Epithelial cell of proximal tubule (primary cell): Measurements from ENCODE around the gene GAK. TPM values are rescaled to one million over a fixed set of nuclear protein-coding genes. Genes with fewer than 3 reads are reported as not detected.

Experiments
- DNase-seq: peaks from one replicate; pipeline ENCODE4 v3.0.0-alpha.2; 2011; ENCODE audit warnings: low read depth
- H3K4me3 ChIP-seq: 2 replicates; pipeline ENCODE4 v1.5.1; 2011; ENCODE audit warnings: low read depth, mild to moderate bottlenecking, low read length
- CTCF ChIP-seq: conservative IDR thresholded peaks from 2 replicates; pipeline ENCODE4 v1.5.1; 2012; ENCODE audit warnings: low read depth, mild to moderate bottlenecking, low read length
- total RNA-seq: library from RNA; depleted of rRNA; stranded (reverse); fragments of >200 nt; gene quantifications from 2 replicates; pipeline ENCODE4 v1.2.3, GENCODE V29; 2015

GAK gene
- total RNA-seq, 1 donor from 2014 or later = 123 TPM

GRCh38 chr4:853416-853781 lies 78.7 kb downstream of the GAK start:
- no peak for DNase-seq
- no peak overlapping the region for H3K4me3 ChIP-seq
- TF ChIP-seq CTCF = no peak

GRCh38 chr4:851701-852430 lies 80.2 kb downstream of the GAK start:
- TF ChIP-seq CTCF = no peak
- H3K4me3 ChIP-seq = no peak overlapping the region
- DNase-seq = no peak

GRCh38 chr4:850323-850945 lies 81.7 kb downstream of the GAK start:
- no peak for TF ChIP-seq CTCF
- no peak for DNase-seq
- H3K4me3 ChIP-seq = no peak overlapping the region

- H3K4me3 ChIP-seq = no peak overlapping the region
- no peak for TF ChIP-seq CTCF
- DNase-seq = no peak
These were observed 82.5 kb downstream of the GAK start for GRCh38 chr4:849478-850175.

GRCh38 chr4:848803-849477 lies 83.2 kb downstream of the GAK start:
- no peak for TF ChIP-seq CTCF
- DNase-seq = no peak
- H3K4me3 ChIP-seq = no peak overlapping the region

GRCh38 chr4:848307-848691 lies 83.8 kb downstream of the GAK start:
- TF ChIP-seq CTCF = no peak
- no peak overlapping the region for H3K4me3 ChIP-seq
- no peak for DNase-seq
